A549 (cell line): ENCODE results near the gene COPZ2. TPM values are rescaled to one million over a fixed set of nuclear protein-coding genes. Genes with fewer than 3 reads are reported as not detected.
A peak's percentile ranks its signal among the peaks of the same experiment; 100 is the strongest.

Source experiments
- ATAC-seq, 2 experiments: fragments of 200-7000 bp in 1 of 2; fragments of >200 bp in 1 of 2; cut with Nextera tagmentation in 1 of 2; cut with Tn5 transposase in 1 of 2; 3 replicates each; pipeline versions ENCODE4 v1.8.0 to v1.9.1; 2018 to 2020; ENCODE audit warnings: mild to moderate bottlenecking in 1 of 2, moderate library complexity in 1 of 2
- CTCF ChIA-PET: fragments of 300-600 bp; sonication (Branson Sonifier 250); formaldehyde crosslinking; extraction: SDS; loops from one replicate; lab custom pipeline; 2021; ENCODE audit warnings: antibody characterized with exemption, inconsistent platforms; lab: Yijun Ruan, JAX
- POLR2A ChIA-PET: fragments of 350-600 bp; formaldehyde crosslinking; extraction: SDS; loops from one replicate; lab custom pipeline; 2021; ENCODE audit warnings: antibody characterized with exemption, inconsistent platforms; lab: Yijun Ruan, JAX
- DNase-seq, 2 experiments: peaks; one replicate each; pipeline versions ENCODE4 v3.0.0 to v3.0.0-alpha.2; 2011 to 2016; ENCODE audit warnings: low read depth in 1 of 2, low spot score in 1 of 2
- FAIRE-seq: peaks from 2 replicates; lab custom pipeline; 2011; peaks lifted over from hg19 to GRCh38; lab: Jason Lieb, UNC
- H3K27ac ChIP-seq, 2 experiments: fragments of >200 bp; sonication (Bioruptor Twin); formaldehyde crosslinking; 3 replicates each; pipeline ENCODE4 v1.5.1; 2016 to 2017
- H3K4me1 ChIP-seq: fragments of >200 bp; sonication (Bioruptor Twin); formaldehyde crosslinking; 3 replicates; pipeline ENCODE4 v1.6.1; 2016
- H3K4me2 ChIP-seq: fragments of >200 bp; sonication (Bioruptor Twin); formaldehyde crosslinking; 3 replicates; pipeline ENCODE4 v1.6.1; 2016
- H3K4me3 ChIP-seq: fragments of >200 bp; sonication (Bioruptor Twin); formaldehyde crosslinking; 3 replicates; pipeline ENCODE4 v1.5.1; 2016
- H3K9me3 ChIP-seq: fragments of >200 bp; sonication (Bioruptor Twin); formaldehyde crosslinking; 3 replicates; pipeline ENCODE4 v1.6.1; 2016
- BCL3 ChIP-seq: fragments of >200 bp; sonication (Bioruptor Twin); formaldehyde crosslinking; IDR thresholded peaks from 3 replicates; pipeline ENCODE4 v1.6.1; 2016
- BHLHE40 ChIP-seq: IDR thresholded peaks from 2 replicates; pipeline ENCODE4 v1.6.1; 2012; ENCODE audit warnings: low read depth, low read length, inconsistent platforms
- CHD2 ChIP-seq: fragments of 150-350 bp; IDR thresholded peaks from 2 replicates; pipeline ENCODE4 v1.6.1; 2014; ENCODE audit warnings: low read length; ENCODE audit not compliant: partially characterized antibody
- ELK1 ChIP-seq: fragments of 150-350 bp; IDR thresholded peaks from 2 replicates; pipeline ENCODE4 v1.6.1; 2014; ENCODE audit warnings: low read depth, mild to moderate bottlenecking, low read length
- EP300 ChIP-seq, 2 experiments: fragments of >200 bp; sonication (Bioruptor Twin); formaldehyde crosslinking; IDR thresholded peaks; 2 replicates in 1 of 2; 3 replicates in 1 of 2; pipeline ENCODE4 v1.6.1; 2016 to 2017
- FOSL2 ChIP-seq, 2 experiments: fragments of 450-650 bp in 1 of 2; fragments of >200 bp in 1 of 2; sonication (Bioruptor Twin) in 1 of 2; formaldehyde crosslinking; IDR thresholded peaks; 2 replicates each; pipeline versions ENCODE4 v1.5.0 to v1.6.1; 2016 to 2020; ENCODE audit warnings: mild to moderate bottlenecking in 1 of 2, moderate library complexity in 1 of 2
- GATA3 ChIP-seq: IDR thresholded peaks from 2 replicates; pipeline ENCODE4 v1.6.1; 2012; ENCODE audit warnings: borderline replicate concordance
- HEYL ChIP-seq: fragments of 250-450 bp; sonication (Bioruptor Pico); IDR thresholded peaks from 2 replicates; pipeline ENCODE4 v1.8.0; 2021; ENCODE audit warnings: mild to moderate bottlenecking, moderate library complexity
- HOXB5 ChIP-seq: fragments of 250-450 bp; sonication (Bioruptor Pico); IDR thresholded peaks from 2 replicates; pipeline ENCODE4 v1.5.0; 2020; ENCODE audit warnings: mild to moderate bottlenecking, moderate library complexity
- JUN ChIP-seq, 2 experiments: fragments of >200 bp; sonication (Bioruptor Twin); formaldehyde crosslinking; IDR thresholded peaks; 2 replicates in 1 of 2; 3 replicates in 1 of 2; pipeline ENCODE4 v1.6.1; 2016 to 2017
- KDM5A ChIP-seq: fragments of 200-600 bp; sonication (generic); IDR thresholded peaks from 2 replicates; pipeline ENCODE4 v1.6.1; 2016; ENCODE audit warnings: antibody characterized with exemption, mild to moderate bottlenecking
- MYC ChIP-seq: IDR thresholded peaks from 2 replicates; pipeline ENCODE4 v1.6.1; 2012; ENCODE audit warnings: mild to moderate bottlenecking, inconsistent platforms, low read length, improper control_type of control experiment, borderline replicate concordance
- PBX3 ChIP-seq: IDR thresholded peaks from 2 replicates; pipeline ENCODE4 v1.6.1; 2012
- PHF8 ChIP-seq: fragments of 200-600 bp; sonication (generic); IDR thresholded peaks from 2 replicates; pipeline ENCODE4 v1.6.1; 2016; ENCODE audit warnings: low read depth, mild to moderate bottlenecking, antibody characterized with exemption, moderate library complexity, borderline replicate concordance
- TP53 ChIP-seq: fragments of 250-450 bp; sonication (Bioruptor Pico); IDR thresholded peaks from 2 replicates; pipeline ENCODE4 v1.5.0; 2021; ENCODE audit warnings: mild to moderate bottlenecking, moderate library complexity
- USF2 ChIP-seq: fragments of 450-650 bp; IDR thresholded peaks from 2 replicates; pipeline ENCODE4 v1.6.1; 2014; ENCODE audit warnings: antibody characterized with exemption
- ZC3H11A ChIP-seq: fragments of 450-650 bp; IDR thresholded peaks from 2 replicates; pipeline ENCODE4 v1.6.1; 2014; ENCODE audit warnings: antibody characterized with exemption, mild to moderate bottlenecking
- ZNF302 ChIP-seq: fragments of 250-450 bp; sonication (Bioruptor Pico); IDR thresholded peaks from 2 replicates; pipeline ENCODE4 v1.9.0; 2021; ENCODE audit warnings: inconsistent platforms, mild to moderate bottlenecking, moderate library complexity
- ZSCAN20 ChIP-seq: fragments of 250-450 bp; sonication (Bioruptor Pico); IDR thresholded peaks from 2 replicates; pipeline ENCODE4 v1.8.0; 2022; ENCODE audit warnings: mild to moderate bottlenecking, moderate library complexity
- WGBS: methylation state at CpG from one replicate; pipeline ENCODE4 v1.1.6; 2017; ENCODE audit errors: missing lambda C conversion rate; 5-methylcytosine and 5-hydroxymethylcytosine counted together
- polyA plus RNA-seq, 4 experiments: library from polyadenylated mRNA; depleted of rRNA in 3 of 4; stranded (reverse); fragments of >200 nt; fragmentation: RNase III in 1 of 4; extraction: RNeasy Plus Mini Kit Qiagen cat#74134 plus additional on column Dnase treatment in 1 of 4; gene quantifications; 2 replicates in 3 of 4; 3 replicates in 1 of 4; pipeline ENCODE4 v1.2.3, GENCODE V29; 2011 to 2017

Gene COPZ2
- polyA plus RNA-seq, 2 of the 4 experiments (the other 2 are of a cell fraction), result 10.6 to 19.3 TPM

GRCh38 chr17:48056879-48057278 is 19.3 kb upstream of the COPZ2 start:
- CTCF ChIA-PET, result interaction anchor here (1.4 to 46.6 kb wide), 7 partner anchors 9 to 108 kb away, joined by 4 to 1398 read pairs (median 7); partner anchors contain the start of genes CDK5RAP3, COPZ2 and NFE2L1
- ATAC-seq (no peak), DNase-seq (no peak), FAIRE-seq (no peak)
- Histone ChIP-seq H3K4me2 (no peak overlapping the region), H3K9me3 (no peaks in the 10 kb centered on the region), H3K4me1 (peaks cover 49% of the 10 kb centered on the region), H3K27ac (peak overlapping the region; percentile 90 to 95), H3K4me3 (no peak overlapping the region)
- WGBS, result 61% methylated on average over 2 of the region's 2 CpGs
- POLR2A ChIA-PET, result interaction anchor here (1.4 to 5.4 kb wide), 3 partner anchors 8 to 14 kb away, joined by 7 to 57 read pairs (median 8); partner anchors contain the start of gene NFE2L1
- no peak for TF ChIP-seq FOSL2 (IDR thresholded peaks at IDR 0.05)
- TF ChIP-seq FOSL2 (CRISPR knock-in tag; IDR thresholded peaks at IDR 0.05), result no peak
- no peak for TF ChIP-seq EP300 (IDR thresholded peaks at IDR 0.05)
- TF ChIP-seq ZC3H11A, result no peak
- TF ChIP-seq BHLHE40, result no peak
- no peak for TF ChIP-seq GATA3
- no peak for TF ChIP-seq BCL3
- no peak for TF ChIP-seq PBX3
- no peak for TF ChIP-seq ELK1
- TF ChIP-seq ZNF302 (CRISPR knock-in tag), result no peak
- TF ChIP-seq ZSCAN20 (CRISPR knock-in tag), result no peak
- TF ChIP-seq JUN (IDR thresholded peaks at IDR 0.05), result no peak

- ATAC-seq (no peak), DNase-seq (no peak), FAIRE-seq (no peak)
- TF ChIP-seq USF2 (no peak), GATA3 (no peak), KDM5A (no peak), JUN (IDR thresholded peaks at IDR 0.05) (no peak), CHD2 (no peak), HOXB5 (CRISPR knock-in tag) (no peak), PHF8 (no peak), EP300 (IDR thresholded peaks at IDR 0.05) (no peak), MYC (no peak), HEYL (no peak), TP53 (CRISPR knock-in tag) (no peak)
- ChIA-PET POLR2A (interaction anchor here (0.8 to 2.0 kb wide), 5 partner anchors 9 to 45 kb away, joined by 3 to 8 read pairs (median 6); no protein-coding TSS in a partner anchor), CTCF (interaction anchor here (0.6 to 46.6 kb wide), 8 partner anchors 8 to 919 kb away, joined by 3 to 1398 read pairs (median 6); partner anchors contain the start of genes CDK5RAP3, COPZ2 and NFE2L1)
- Histone ChIP-seq H3K4me2 (peak overlapping the region; percentile 94; the same call in 2 of the 3 replicates), H3K27ac (peak overlapping the region; percentile 90 to 95), H3K4me3 (no peak overlapping the region), H3K4me1 (peaks cover 54% of the 10 kb centered on the region), H3K9me3 (no peaks in the 10 kb centered on the region)
- 94% methylated on average over 10 of the region's 10 CpGs for WGBS
Observed at GRCh38 chr17:48056246-48056745, 18.7 kb upstream of the COPZ2 start.
